Type B pancreatic cell (in vitro differentiated cells): ENCODE measurements around the gene SLC16A10. TPM values are rescaled to one million over a fixed set of nuclear protein-coding genes. Genes with fewer than 3 reads are reported as not detected.
"Not testable (repeated sequence)": the region's sequence is repeated elsewhere in the genome, so short reads cannot be mapped to it uniquely, and the experiment has no call there.

Experiments
- DNase-seq: peaks from one replicate; pipeline ENCODE4 v3.0.0; 2021; ENCODE audit warnings: mixed read lengths; ENCODE audit not compliant: unreplicated experiment; ENCODE audit errors: extremely low spot score
- H3K27ac Mint-ChIP-seq: 2 replicates; pipeline ENCODE4 v1.8.0; 2021; ENCODE audit warnings: mild to moderate bottlenecking, mixed read lengths
- H3K27me3 Mint-ChIP-seq: 2 replicates; pipeline ENCODE4 v1.8.0; 2021; ENCODE audit warnings: mixed read lengths
- H3K36me3 Mint-ChIP-seq: 2 replicates; pipeline ENCODE4 v1.8.0; 2021; ENCODE audit warnings: mixed read lengths
- H3K4me1 Mint-ChIP-seq: one replicate; pipeline ENCODE4 v1.8.0; 2021; ENCODE audit warnings: mixed read lengths; ENCODE audit not compliant: unreplicated experiment
- H3K4me3 Mint-ChIP-seq: 2 replicates; pipeline ENCODE4 v1.8.0; 2021; ENCODE audit warnings: mild to moderate bottlenecking, mixed read lengths
- H3K9me3 Mint-ChIP-seq: 2 replicates; pipeline ENCODE4 v1.8.0; 2021; ENCODE audit warnings: mixed read lengths
- total RNA-seq: library from RNA; stranded (reverse); gene quantifications from 2 replicates; pipeline ENCODE4 v1.2.1, GENCODE V29; 2021; ENCODE audit warnings: low replicate concordance
- TF ChIP-seq, protein P1 (sequence below): fragments of 200-600 bp; sonication (generic); conservative IDR thresholded peaks from 2 replicates; pipeline ENCODE4 v1.5.0; 2021; ENCODE audit warnings: antibody characterized with exemption, mild to moderate bottlenecking

Gene SLC16A10
- total RNA-seq, 1 donor from 2014 or later, result 16.9 TPM

DNA sequence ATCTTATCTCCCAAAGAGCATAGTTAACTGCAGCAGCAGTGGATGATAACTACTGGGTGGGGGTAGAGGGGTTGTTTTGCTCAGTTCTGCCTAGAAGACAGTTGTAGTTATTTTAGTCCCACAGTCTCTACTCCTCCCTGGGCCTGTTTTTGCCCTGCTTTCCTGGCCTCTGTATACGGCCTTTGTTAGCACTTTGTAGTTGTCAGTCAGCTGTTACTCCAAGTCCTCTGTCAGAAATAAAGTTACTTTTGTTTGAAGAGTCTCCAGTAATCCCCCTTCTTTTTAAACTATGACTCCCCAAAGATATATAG, 113.9 kb downstream of the SLC16A10 start:
- H3K36me3 Mint-ChIP-seq, result no peaks in the 10 kb centered on the region
- DNase-seq, result no peak
- H3K4me3 Mint-ChIP-seq, result no peak overlapping the region
- peak overlapping the region; percentile 53 for H3K27ac Mint-ChIP-seq
- no peaks in the 10 kb centered on the region for H3K9me3 Mint-ChIP-seq
- H3K4me1 Mint-ChIP-seq, result peaks cover 18% of the 10 kb centered on the region
- no peaks in the 10 kb centered on the region for H3K27me3 Mint-ChIP-seq
- TF ChIP-seq, protein P1, sequence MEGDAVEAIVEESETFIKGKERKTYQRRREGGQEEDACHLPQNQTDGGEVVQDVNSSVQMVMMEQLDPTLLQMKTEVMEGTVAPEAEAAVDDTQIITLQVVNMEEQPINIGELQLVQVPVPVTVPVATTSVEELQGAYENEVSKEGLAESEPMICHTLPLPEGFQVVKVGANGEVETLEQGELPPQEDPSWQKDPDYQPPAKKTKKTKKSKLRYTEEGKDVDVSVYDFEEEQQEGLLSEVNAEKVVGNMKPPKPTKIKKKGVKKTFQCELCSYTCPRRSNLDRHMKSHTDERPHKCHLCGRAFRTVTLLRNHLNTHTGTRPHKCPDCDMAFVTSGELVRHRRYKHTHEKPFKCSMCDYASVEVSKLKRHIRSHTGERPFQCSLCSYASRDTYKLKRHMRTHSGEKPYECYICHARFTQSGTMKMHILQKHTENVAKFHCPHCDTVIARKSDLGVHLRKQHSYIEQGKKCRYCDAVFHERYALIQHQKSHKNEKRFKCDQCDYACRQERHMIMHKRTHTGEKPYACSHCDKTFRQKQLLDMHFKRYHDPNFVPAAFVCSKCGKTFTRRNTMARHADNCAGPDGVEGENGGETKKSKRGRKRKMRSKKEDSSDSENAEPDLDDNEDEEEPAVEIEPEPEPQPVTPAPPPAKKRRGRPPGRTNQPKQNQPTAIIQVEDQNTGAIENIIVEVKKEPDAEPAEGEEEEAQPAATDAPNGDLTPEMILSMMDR, result no peak

DNA sequence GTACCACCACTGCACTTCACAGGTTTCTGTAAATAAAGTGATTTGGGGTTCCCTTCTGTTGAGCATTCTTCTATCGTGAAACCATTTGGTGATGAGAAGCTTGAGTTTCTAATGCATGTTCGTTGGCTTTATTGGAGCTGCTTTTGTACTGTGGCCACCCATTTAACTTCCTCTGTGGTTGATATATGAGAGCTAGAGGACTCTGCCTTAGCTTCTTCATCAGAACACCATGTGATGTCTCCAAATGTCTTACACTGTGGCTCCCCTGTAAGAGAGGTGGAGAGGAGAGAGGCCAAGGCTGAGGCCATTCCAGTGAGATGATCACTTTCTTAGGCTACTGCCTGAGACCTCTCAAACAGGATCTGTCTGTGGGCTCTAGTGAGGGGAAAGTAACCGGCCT, 114.5 kb downstream of the SLC16A10 start:
- TF ChIP-seq, protein P1, result no peak
- Mint-ChIP-seq H3K4me3 (no peak overlapping the region), H3K4me1 (peaks cover 18% of the 10 kb centered on the region), H3K9me3 (no peaks in the 10 kb centered on the region), H3K27ac (no peak overlapping the region), H3K27me3 (no peaks in the 10 kb centered on the region), H3K36me3 (no peaks in the 10 kb centered on the region)
- DNase-seq, result no peak

DNA sequence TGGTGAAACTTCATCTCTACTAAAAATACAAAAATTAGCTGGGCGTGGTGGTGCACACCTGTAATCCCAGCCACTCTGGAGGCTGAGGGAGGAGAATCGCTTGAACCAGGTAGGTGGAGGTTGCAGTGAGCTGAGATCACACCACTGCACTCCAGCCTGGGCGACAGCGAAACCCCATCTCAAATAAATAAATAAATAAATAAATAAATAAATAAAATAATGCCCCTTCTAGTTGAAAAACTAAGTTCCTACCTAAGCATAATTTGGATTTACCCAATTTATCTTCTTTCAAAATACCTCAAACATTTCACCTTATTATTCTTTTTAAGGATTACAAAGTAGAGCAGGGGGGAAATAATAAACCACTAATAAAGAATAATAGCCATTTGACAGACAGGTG, 116.2 kb downstream of the SLC16A10 start:
- H3K27me3 Mint-ChIP-seq, H3K9me3 Mint-ChIP-seq, H3K36me3 Mint-ChIP-seq, H3K27ac Mint-ChIP-seq, H3K4me3 Mint-ChIP-seq, DNase-seq: not testable (repeated sequence)
- H3K4me1 Mint-ChIP-seq, result peaks cover 24% of the 10 kb centered on the region

DNA sequence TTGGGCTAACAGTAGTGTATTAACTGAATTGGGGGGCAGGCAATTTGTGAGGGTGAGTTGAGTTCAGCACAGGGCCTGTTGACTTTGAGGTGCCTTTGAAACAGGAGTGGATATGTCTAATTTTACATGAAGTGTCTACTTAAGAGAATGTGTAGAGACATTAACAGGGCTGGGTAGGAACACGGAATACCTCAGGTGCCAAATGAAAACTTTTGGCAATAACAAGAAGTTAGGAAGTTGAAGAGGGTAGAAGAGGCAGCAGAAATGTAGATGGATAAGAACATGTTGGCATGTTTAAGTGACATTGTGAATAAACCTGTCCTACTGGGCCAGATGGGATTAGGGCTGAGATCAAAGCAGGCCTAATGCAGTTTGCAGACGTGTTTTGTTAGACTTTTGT, 117.0 kb downstream of the SLC16A10 start:
- TF ChIP-seq, protein P1, result no peak
- Mint-ChIP-seq H3K27me3 (no peaks in the 10 kb centered on the region), H3K4me3 (no peak overlapping the region), H3K4me1 (peaks cover 24% of the 10 kb centered on the region), H3K36me3 (peaks cover 5% of the 10 kb centered on the region), H3K9me3 (no peaks in the 10 kb centered on the region), H3K27ac (no peak overlapping the region)
- no peak for DNase-seq

DNA sequence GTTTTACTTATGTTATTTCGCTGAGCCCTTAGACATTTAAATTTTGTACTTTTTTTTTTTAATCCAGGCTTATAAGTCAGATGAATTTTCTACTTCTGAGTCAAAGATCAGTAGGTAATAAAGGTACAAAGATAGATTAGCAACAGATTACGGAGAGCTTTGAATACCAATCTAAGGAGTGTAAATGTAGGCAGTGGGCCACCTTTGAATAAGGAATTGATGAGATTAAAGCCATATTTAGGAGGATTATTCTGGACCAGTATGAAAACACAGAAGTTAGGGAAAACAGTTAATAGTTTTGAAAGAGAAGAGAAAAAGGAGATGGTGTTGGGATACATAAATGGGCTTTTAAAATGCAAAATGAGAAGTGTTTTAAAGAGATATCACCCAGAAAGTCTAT, 117.6 kb downstream of the SLC16A10 start:
- H3K9me3 Mint-ChIP-seq, result no peaks in the 10 kb centered on the region
- H3K36me3 Mint-ChIP-seq, result peaks cover 5% of the 10 kb centered on the region
- DNase-seq, result no peak
- TF ChIP-seq, protein P1, result no peak
- peaks cover 20% of the 10 kb centered on the region for H3K4me1 Mint-ChIP-seq
- no peak overlapping the region for H3K4me3 Mint-ChIP-seq
- no peak overlapping the region for H3K27ac Mint-ChIP-seq
- no peaks in the 10 kb centered on the region for H3K27me3 Mint-ChIP-seq

DNA sequence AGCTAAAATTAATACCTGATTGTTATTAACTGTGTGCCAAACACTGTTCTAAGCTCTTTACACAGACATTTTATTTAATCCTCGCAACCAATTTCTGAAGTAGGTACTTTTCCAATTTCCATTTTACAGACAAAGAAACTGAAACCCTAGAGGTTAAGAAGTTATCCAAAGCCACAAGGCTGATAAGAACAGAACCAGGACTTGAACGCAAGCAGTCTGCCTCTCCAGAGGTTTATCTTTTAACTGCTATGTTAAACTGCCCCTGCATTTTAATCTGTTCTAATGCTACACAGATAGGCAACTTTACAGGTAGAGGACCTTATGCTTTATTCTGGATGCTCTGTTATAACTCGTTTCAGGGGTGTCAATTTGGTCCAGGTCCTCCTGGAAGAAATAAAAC, 118.2 kb downstream of the SLC16A10 start:
- Mint-ChIP-seq H3K27me3 (no peaks in the 10 kb centered on the region), H3K36me3 (peaks cover 5% of the 10 kb centered on the region), H3K27ac (no peak overlapping the region), H3K4me3 (no peak overlapping the region), H3K9me3 (no peaks in the 10 kb centered on the region), H3K4me1 (peaks cover 17% of the 10 kb centered on the region)
- DNase-seq, result no peak
- TF ChIP-seq, protein P1, result no peak
